IPS-18a (cell line): ENCODE measurements around the gene LRRC10B.

Experiments used
- H3K27ac ChIP-seq: one replicate; pipeline ENCODE4 v1.5.1; 2013; ENCODE audit warnings: low read length
- H3K27me3 ChIP-seq: one replicate; pipeline ENCODE4 v1.6.1; 2013; ENCODE audit warnings: mild to moderate bottlenecking, low read length; ENCODE audit not compliant: control insufficient read depth, insufficient read depth
- H3K36me3 ChIP-seq: one replicate; pipeline ENCODE4 v1.6.1; 2013; ENCODE audit warnings: low read depth, low read length; ENCODE audit not compliant: control insufficient read depth
- H3K4me1 ChIP-seq: one replicate; pipeline ENCODE4 v1.6.1; 2013; ENCODE audit warnings: low read depth, low read length; ENCODE audit not compliant: control insufficient read depth
- H3K4me3 ChIP-seq: one replicate; pipeline ENCODE4 v1.5.1; 2013; ENCODE audit warnings: low read length
- H3K9ac ChIP-seq: one replicate; pipeline ENCODE4 v1.6.1; 2013; ENCODE audit warnings: mild to moderate bottlenecking, low read length, moderate library complexity
- H3K9me3 ChIP-seq: one replicate; pipeline ENCODE4 v1.6.1; 2013; ENCODE audit warnings: low read depth, low read length; ENCODE audit not compliant: control insufficient read depth

Gene LRRC10B

GRCh38 chr11:61554172-61554988, 45.8 kb downstream of the LRRC10B start:
- no peaks in the 10 kb centered on the region for H3K9me3 ChIP-seq
- peaks cover 17% of the 10 kb centered on the region for H3K4me1 ChIP-seq
- no peaks in the 10 kb centered on the region for H3K36me3 ChIP-seq
- peaks cover 28% of the 10 kb centered on the region for H3K27me3 ChIP-seq
- no peak overlapping the region for H3K27ac ChIP-seq
- peak overlapping the region; percentile 47 for H3K4me3 ChIP-seq
- H3K9ac ChIP-seq = no peak overlapping the region

- Histone ChIP-seq H3K9ac (no peak overlapping the region), H3K9me3 (no peaks in the 10 kb centered on the region), H3K36me3 (no peaks in the 10 kb centered on the region), H3K4me1 (peaks cover 17% of the 10 kb centered on the region), H3K27me3 (peaks cover 28% of the 10 kb centered on the region), H3K4me3 (peak overlapping the region; percentile 47), H3K27ac (no peak overlapping the region)
Measured at GRCh38 chr11:61555051-61555969, 46.8 kb downstream of the LRRC10B start.

DNA sequence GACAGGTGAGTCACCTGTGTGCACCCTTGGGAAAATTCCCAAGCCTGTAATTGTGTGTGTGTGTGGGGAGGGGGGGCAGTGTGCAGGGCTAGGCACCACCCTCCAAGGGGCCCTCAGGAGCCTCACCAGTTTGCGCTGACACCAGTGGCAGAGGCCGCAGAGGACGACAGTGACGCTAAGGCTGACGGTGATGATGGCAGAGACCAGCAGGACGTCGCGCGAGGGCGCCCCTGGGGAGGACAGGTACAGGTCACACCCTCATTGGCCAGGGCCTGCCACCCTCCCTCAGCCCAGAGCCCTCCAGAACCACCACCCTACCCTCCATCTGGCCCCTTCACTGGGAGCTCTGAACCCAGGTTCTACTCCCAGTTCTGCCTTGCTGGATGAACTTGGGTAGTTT, 47.4 kb downstream of the LRRC10B start:
- Histone ChIP-seq H3K36me3 (no peaks in the 10 kb centered on the region), H3K27me3 (peaks cover 28% of the 10 kb centered on the region), H3K9ac (no peak overlapping the region), H3K9me3 (no peaks in the 10 kb centered on the region), H3K4me3 (peak overlapping the region; percentile 47), H3K4me1 (peaks cover 17% of the 10 kb centered on the region), H3K27ac (no peak overlapping the region)

GRCh38 chr11:61556621-61557020, 48.1 kb downstream of the LRRC10B start:
- Histone ChIP-seq H3K9me3 (no peaks in the 10 kb centered on the region), H3K27me3 (peaks cover 28% of the 10 kb centered on the region), H3K4me1 (peaks cover 17% of the 10 kb centered on the region), H3K4me3 (no peak overlapping the region), H3K9ac (no peak overlapping the region), H3K27ac (no peak overlapping the region), H3K36me3 (no peaks in the 10 kb centered on the region)
